Rectal smooth muscle tissue (tissue), 1 donor: ENCODE results near the gene PDGFC.
"Not testable (repeated sequence)": the region's sequence is repeated elsewhere in the genome, so short reads cannot be mapped to it uniquely, and the experiment has no call there.

Experiments used
- H3K27ac ChIP-seq: one replicate; pipeline ENCODE4 v1.7.0; 2013; ENCODE audit warnings: low read depth, low read length, inconsistent platforms
- H3K27me3 ChIP-seq: one replicate; pipeline ENCODE4 v1.7.0; 2013; ENCODE audit warnings: low read length; ENCODE audit not compliant: control insufficient read depth, insufficient read depth
- H3K36me3 ChIP-seq: one replicate; pipeline ENCODE4 v1.7.0; 2013; ENCODE audit warnings: low read length; ENCODE audit not compliant: control insufficient read depth, insufficient read depth
- H3K4me1 ChIP-seq: one replicate; pipeline ENCODE4 v1.7.0; 2013; ENCODE audit warnings: low read length; ENCODE audit not compliant: control insufficient read depth, insufficient read depth
- H3K4me3 ChIP-seq: one replicate; pipeline ENCODE4 v1.7.0; 2013; ENCODE audit warnings: low read length
- H3K9ac ChIP-seq: one replicate; pipeline ENCODE4 v1.7.0; 2013; ENCODE audit warnings: low read length

The PDGFC gene

DNA sequence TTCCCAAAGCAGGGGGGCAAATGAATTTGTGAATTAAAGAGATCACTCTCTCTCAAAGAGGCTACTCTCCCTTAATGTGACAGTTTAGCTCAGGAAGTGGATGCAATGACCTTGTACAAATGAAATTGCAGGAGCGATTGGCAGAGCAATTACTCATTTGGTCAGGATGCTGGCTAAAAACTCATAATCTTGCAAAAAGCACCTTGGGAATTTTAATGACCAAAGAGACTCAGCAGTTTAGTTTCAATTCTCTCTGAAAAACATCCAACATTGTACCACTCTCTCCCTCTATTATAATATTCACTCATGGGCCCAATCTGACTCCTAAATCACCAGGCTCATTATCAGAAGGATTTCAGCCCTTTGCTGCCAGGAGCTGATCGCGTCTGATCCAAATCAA is 26.1 kb downstream of the PDGFC start:
- peak overlapping the region; percentile 78 for H3K27ac ChIP-seq
- no peaks in the 10 kb centered on the region for H3K36me3 ChIP-seq
- no peak overlapping the region for H3K4me3 ChIP-seq
- H3K27me3 ChIP-seq: no peaks in the 10 kb centered on the region
- H3K4me1 ChIP-seq: peaks cover 63% of the 10 kb centered on the region
- no peak overlapping the region for H3K9ac ChIP-seq

DNA sequence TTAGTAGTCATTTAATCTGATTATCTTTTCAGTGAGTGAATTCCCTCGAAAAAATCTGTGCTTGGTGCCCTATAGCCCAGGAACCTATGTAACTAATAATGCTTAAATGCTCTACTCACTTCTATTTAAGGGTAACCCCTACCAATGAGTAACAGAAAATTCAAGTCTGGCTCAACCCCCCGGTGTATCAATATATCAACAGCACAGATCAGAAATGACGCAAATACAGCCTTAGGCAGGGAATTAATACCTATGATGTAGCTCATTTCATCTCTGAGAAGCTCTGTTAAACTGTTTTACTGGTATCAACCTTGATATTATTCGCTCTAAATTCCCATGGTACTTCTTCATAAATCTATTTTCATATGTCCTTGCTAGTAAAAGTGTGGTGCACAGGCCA is 28.6 kb downstream of the PDGFC start:
- no peak overlapping the region for H3K9ac ChIP-seq
- H3K27ac ChIP-seq: peak overlapping the region; percentile 79
- peaks cover 44% of the 10 kb centered on the region for H3K4me1 ChIP-seq

GRCh38 chr4:156941940-156942548 is 29.6 kb downstream of the PDGFC start:
- no peaks in the 10 kb centered on the region for H3K36me3 ChIP-seq
- peaks cover 38% of the 10 kb centered on the region for H3K4me1 ChIP-seq
- peak overlapping the region; percentile 85 for H3K27ac ChIP-seq
- peak overlapping the region; percentile 5 for H3K4me3 ChIP-seq
- H3K27me3 ChIP-seq: no peaks in the 10 kb centered on the region
- no peak overlapping the region for H3K9ac ChIP-seq

More for the DNA sequence above, 28.6 kb downstream of the PDGFC start:
- no peaks in the 10 kb centered on the region for H3K27me3 ChIP-seq
- H3K4me3 ChIP-seq: no peak overlapping the region
- no peaks in the 10 kb centered on the region for H3K36me3 ChIP-seq

GRCh38 chr4:156939801-156940200 is 31.8 kb downstream of the PDGFC start:
- no peak overlapping the region for H3K4me3 ChIP-seq
- no peak overlapping the region for H3K27ac ChIP-seq
- H3K4me1 ChIP-seq: peaks cover 27% of the 10 kb centered on the region

GRCh38 chr4:156939139-156939538 is 32.5 kb downstream of the PDGFC start:
- no peak overlapping the region for H3K4me3 ChIP-seq
- no peaks in the 10 kb centered on the region for H3K36me3 ChIP-seq
- no peak overlapping the region for H3K9ac ChIP-seq
- H3K4me1 ChIP-seq: peaks cover 20% of the 10 kb centered on the region
- H3K27ac ChIP-seq: no peak overlapping the region
- no peaks in the 10 kb centered on the region for H3K27me3 ChIP-seq

More at GRCh38 chr4:156939801-156940200, 31.8 kb downstream of the PDGFC start:
- Histone ChIP-seq H3K9ac (no peak overlapping the region), H3K27me3 (no peaks in the 10 kb centered on the region), H3K36me3 (no peaks in the 10 kb centered on the region)

GRCh38 chr4:156934259-156934635 is 37.4 kb downstream of the PDGFC start:
- Histone ChIP-seq H3K27me3 (no peaks in the 10 kb centered on the region), H3K4me1 (peaks cover 10% of the 10 kb centered on the region), H3K27ac (no peak overlapping the region), H3K9ac (no peak overlapping the region), H3K36me3 (no peaks in the 10 kb centered on the region), H3K4me3 (no peak overlapping the region)

DNA sequence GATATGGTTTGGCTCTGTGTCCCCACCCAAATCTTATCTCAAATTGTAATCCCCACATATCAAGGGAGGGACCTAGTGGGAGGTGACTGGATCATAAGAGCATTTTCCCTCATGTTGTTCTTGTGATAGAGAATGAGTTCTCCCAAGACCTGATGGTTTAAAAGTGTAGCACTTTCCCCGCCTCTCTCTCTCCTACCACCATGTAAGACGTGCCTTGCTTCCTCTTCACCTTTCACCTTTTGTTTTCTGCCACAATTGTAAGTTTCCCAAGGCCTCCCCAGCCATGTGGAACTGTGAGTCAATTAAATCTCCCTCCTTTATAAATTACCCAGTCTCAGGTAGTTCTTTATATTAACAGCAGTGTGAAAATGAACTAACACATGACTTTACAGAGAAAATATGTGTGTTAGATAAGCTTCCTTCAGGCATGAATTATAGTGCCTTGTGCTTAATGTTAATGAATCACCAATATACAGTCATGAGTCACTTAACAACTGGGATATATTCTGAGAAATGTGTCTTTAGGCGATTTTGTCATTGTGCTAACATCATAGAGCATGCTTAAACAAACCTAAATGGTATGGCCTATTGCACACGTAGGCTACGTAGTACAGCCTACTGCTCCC is 37.9 kb downstream of the PDGFC start:
- Histone ChIP-seq H3K4me1 (peaks cover 13% of the 10 kb centered on the region), H3K27me3 (no peaks in the 10 kb centered on the region), H3K9ac (no peak overlapping the region), H3K36me3 (no peaks in the 10 kb centered on the region), H3K4me3 (no peak overlapping the region), H3K27ac (no peak overlapping the region)

GRCh38 chr4:156932360-156932759 is 39.2 kb downstream of the PDGFC start:
- H3K9ac ChIP-seq, H3K36me3 ChIP-seq, H3K4me3 ChIP-seq, H3K27ac ChIP-seq, H3K27me3 ChIP-seq: not testable (repeated sequence)
- H3K4me1 ChIP-seq: peaks cover 13% of the 10 kb centered on the region

DNA sequence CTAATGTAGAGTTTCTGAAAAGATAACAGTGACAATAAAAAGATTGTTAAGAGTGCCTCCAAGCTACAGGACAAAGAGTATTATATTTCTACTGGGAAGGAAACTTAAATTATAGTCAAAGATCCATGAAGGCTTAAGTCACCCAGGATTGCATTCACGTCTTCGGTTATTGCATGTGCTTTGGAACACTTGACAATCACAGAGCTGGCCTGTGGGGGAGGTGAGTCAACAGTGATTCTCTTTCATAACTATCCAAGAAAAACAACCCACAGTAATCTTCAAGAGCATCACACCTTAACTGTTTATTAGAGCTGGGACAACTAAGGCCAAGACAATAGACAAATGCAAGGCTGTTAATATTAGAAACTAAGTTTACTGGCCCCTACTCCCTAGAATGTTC is 40.3 kb downstream of the PDGFC start:
- H3K36me3 ChIP-seq: no peaks in the 10 kb centered on the region
- no peak overlapping the region for H3K27ac ChIP-seq
- H3K4me3 ChIP-seq: no peak overlapping the region
- H3K27me3 ChIP-seq: no peaks in the 10 kb centered on the region
- peaks cover 13% of the 10 kb centered on the region for H3K4me1 ChIP-seq
- no peak overlapping the region for H3K9ac ChIP-seq

DNA sequence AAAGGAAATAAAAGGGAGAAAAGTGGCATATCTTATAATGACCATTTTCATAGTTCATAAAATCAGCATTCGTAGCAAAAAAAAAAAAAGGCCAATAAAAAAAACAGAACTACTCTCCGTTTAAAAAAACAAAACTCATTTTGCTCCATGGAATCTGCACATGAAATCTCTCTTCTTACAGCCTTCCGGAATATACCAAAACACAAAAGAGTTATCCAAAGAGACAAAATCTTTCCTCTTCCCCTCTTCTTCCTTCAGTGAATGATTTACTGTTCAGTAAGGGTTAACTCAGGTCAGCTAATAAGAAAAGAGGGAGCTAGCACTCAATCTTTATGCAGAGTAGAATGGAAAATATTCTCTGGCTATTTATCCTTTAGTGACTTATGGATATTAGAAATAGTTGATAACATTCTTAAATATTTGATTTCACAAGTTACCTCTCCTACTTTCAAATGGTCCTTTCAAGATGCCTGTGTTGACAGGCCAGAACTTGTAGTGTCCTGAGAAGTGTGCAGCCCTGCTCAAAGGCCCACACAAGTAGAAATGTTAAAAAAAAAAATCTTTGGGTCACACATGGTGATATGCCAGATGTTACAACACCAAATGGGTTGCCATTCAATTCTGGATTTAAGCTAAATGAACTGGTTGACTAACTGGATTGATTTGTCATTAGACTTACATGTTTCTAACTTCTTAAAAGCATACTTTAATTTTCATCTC is 42.1 kb downstream of the PDGFC start:
- Histone ChIP-seq H3K4me3 (no peak overlapping the region), H3K36me3 (no peaks in the 10 kb centered on the region), H3K27ac (no peak overlapping the region), H3K27me3 (no peaks in the 10 kb centered on the region), H3K4me1 (peaks cover 18% of the 10 kb centered on the region), H3K9ac (no peak overlapping the region)

DNA sequence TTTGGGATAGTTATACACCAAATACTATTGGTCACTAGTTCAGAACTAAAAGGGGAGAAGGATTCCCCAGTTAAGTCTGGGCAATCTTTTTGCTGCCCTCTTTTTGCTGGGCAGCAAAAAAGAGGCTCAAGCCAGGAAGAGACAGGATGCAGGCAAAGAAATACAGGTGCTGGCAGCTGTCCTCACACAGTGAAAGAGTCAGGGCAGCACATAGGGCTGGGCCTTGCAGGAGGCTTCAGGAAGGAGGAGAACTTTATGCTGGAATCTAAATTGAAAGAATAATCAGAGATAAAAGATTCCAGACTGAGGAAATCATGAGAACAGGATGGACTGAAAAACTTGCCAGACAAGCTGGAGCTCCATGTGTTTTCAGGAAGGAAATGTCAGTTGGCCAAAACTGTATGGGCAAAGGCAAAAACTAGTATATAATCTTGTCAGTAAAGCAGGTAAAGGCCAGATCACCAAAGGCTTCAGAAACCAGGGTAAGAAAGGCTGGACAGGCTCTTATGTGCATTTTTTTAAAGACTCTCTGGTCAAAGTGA is 46.8 kb downstream of the PDGFC start:
- Histone ChIP-seq H3K4me1 (peaks cover 10% of the 10 kb centered on the region), H3K9ac (no peak overlapping the region), H3K36me3 (no peaks in the 10 kb centered on the region), H3K4me3 (no peak overlapping the region), H3K27me3 (no peaks in the 10 kb centered on the region), H3K27ac (no peak overlapping the region)

DNA sequence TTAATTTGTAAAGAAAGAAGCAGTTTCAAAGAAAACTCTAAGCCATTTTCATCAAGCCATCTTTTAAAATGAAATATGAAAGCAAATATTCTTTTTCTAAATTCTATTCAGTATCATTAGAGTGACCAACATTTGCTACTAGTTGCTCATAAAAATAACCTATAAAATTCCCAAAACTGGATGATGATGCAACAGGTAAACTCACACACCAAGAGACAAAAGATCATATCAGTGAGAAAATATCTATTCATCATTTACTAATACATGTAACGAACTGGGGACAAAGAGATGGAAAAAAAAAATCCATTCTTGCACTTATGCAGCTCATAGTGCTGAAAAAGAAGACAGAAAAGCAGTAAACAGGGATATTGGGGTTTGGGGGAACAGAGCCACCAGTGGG is 48.1 kb downstream of the PDGFC start:
- Histone ChIP-seq H3K9ac (no peak overlapping the region), H3K36me3 (no peaks in the 10 kb centered on the region), H3K4me1 (peaks cover 5% of the 10 kb centered on the region), H3K4me3 (no peak overlapping the region), H3K27ac (no peak overlapping the region), H3K27me3 (no peaks in the 10 kb centered on the region)
